Loucy (cell line): ENCODE results near the gene UGT2B28.
"Not testable (repeated sequence)": the region's sequence is repeated elsewhere in the genome, so short reads cannot be mapped to it uniquely, and the experiment has no call there.

ENCODE experiments used
- H2AFZ ChIP-seq: fragments of 200-600 bp; sonication (generic); 2 replicates; pipeline ENCODE4 v1.6.0; 2016; ENCODE audit warnings: antibody characterized with exemption, mild to moderate bottlenecking, low read length, moderate library complexity
- H3F3A ChIP-seq: fragments of 200-600 bp; 2 replicates; pipeline ENCODE4 v1.6.0; 2016; ENCODE audit warnings: antibody characterized with exemption, low read depth, mild to moderate bottlenecking
- H3K27me3 ChIP-seq: fragments of 200-600 bp; sonication (generic); 2 replicates; pipeline ENCODE4 v1.6.1; 2014; ENCODE audit warnings: low read length, mild to moderate bottlenecking; ENCODE audit not compliant: insufficient read depth, poor library complexity, severe bottlenecking
- H3K36me3 ChIP-seq: fragments of 200-600 bp; sonication (generic); 2 replicates; pipeline ENCODE4 v1.6.1; 2016; ENCODE audit warnings: low read length; ENCODE audit not compliant: insufficient read depth
- H3K4me1 ChIP-seq: fragments of 200-600 bp; sonication (generic); 2 replicates; pipeline ENCODE4 v1.5.1; 2014; ENCODE audit warnings: low read length, mild to moderate bottlenecking; ENCODE audit not compliant: insufficient read depth, poor library complexity, severe bottlenecking
- H3K4me2 ChIP-seq: fragments of 200-600 bp; sonication (generic); 2 replicates; pipeline ENCODE4 v1.6.0; 2014; ENCODE audit warnings: antibody characterized with exemption, low read length, low read depth, mild to moderate bottlenecking; ENCODE audit not compliant: poor library complexity, severe bottlenecking
- H3K4me3 ChIP-seq: fragments of 200-600 bp; sonication (generic); 2 replicates; pipeline ENCODE4 v1.5.1; 2014; ENCODE audit warnings: low read length, mild to moderate bottlenecking, mixed read lengths; ENCODE audit not compliant: poor library complexity, severe bottlenecking
- H3K79me2 ChIP-seq: fragments of 200-600 bp; sonication (generic); 2 replicates; pipeline ENCODE4 v1.6.1; 2014; ENCODE audit warnings: low read length; ENCODE audit not compliant: insufficient read depth
- H3K9ac ChIP-seq: fragments of 200-600 bp; sonication (generic); 2 replicates; pipeline ENCODE4 v1.6.0; 2014; ENCODE audit warnings: mild to moderate bottlenecking, low read depth, low read length, moderate library complexity; ENCODE audit not compliant: poor library complexity, severe bottlenecking
- H3K9me2 ChIP-seq: fragments of 200-600 bp; sonication (generic); replicated peaks from 2 replicates; pipeline ENCODE4 v1.6.1; 2016; ENCODE audit warnings: low read depth, low read length, mixed read lengths
- H3K9me3 ChIP-seq: fragments of 200-600 bp; sonication (generic); 2 replicates; pipeline ENCODE4 v1.6.1; 2014; ENCODE audit warnings: mild to moderate bottlenecking, antibody characterized with exemption, low read length, low read depth; ENCODE audit not compliant: insufficient read depth
- H4K20me1 ChIP-seq: fragments of 200-600 bp; sonication (generic); 2 replicates; pipeline ENCODE4 v1.6.0; 2014; ENCODE audit warnings: antibody characterized with exemption, low read length, mild to moderate bottlenecking; ENCODE audit not compliant: insufficient read depth, poor library complexity, severe bottlenecking

The UGT2B28 gene

DNA sequence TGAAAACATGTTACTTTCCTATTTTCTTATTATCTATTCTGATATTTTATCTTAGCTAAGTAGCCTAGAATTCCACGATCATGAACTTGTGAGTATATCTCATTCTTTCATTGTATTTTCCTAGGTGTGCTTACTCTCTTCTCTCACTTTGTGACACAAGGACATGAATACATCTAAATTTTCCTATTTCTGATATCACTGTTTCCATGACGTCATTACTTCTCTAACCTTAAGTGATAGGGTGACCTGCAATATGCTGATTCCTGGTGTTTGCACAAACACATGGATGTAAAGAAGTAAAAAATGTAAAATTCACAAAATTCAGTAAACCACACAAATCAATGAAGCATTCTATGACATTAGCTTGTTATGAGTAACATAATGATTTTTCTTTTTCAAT, 29.4 kb upstream of the UGT2B28 start:
- H3K4me2 ChIP-seq, H3K4me1 ChIP-seq, H4K20me1 ChIP-seq, H3K79me2 ChIP-seq, H3K9ac ChIP-seq, H3K27me3 ChIP-seq, H3F3A ChIP-seq, H3K36me3 ChIP-seq, H3K9me3 ChIP-seq, H2AFZ ChIP-seq, H3K9me2 ChIP-seq, H3K4me3 ChIP-seq: not testable (repeated sequence)

DNA sequence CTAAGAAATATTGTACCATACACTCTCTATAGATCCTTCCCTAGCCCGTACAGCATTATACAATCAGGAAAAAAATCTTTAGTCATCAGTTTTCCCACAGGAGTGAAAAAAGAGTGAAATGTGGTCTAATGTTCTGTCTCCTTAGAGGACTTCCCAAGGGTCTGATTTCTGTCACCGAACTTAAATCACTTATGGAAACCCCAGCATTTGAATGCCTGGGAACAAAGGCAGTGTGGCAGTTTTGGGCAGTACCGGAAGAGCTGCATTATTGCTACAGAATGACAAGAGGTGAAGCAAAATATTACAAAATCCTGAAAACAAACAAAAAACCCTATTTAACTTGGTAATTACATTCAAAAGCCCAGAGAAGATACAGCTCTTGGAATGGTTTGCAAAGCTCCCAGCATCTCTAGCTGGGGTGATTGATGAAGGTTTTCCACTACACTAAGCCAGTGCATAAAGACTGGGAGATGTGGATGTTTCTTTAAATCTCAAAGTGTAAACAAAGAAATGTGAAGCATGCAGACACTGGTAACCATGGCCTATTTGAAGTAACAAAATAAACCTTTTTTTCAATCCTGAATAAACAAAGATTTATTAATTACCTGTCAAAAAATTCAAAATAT, 27.0 kb upstream of the UGT2B28 start:
- H3K4me2 ChIP-seq, H3K4me3 ChIP-seq, H4K20me1 ChIP-seq, H3K27me3 ChIP-seq, H3K4me1 ChIP-seq, H3K9ac ChIP-seq, H3F3A ChIP-seq, H3K9me3 ChIP-seq, H3K9me2 ChIP-seq, H2AFZ ChIP-seq, H3K36me3 ChIP-seq, H3K79me2 ChIP-seq: not testable (repeated sequence)

DNA sequence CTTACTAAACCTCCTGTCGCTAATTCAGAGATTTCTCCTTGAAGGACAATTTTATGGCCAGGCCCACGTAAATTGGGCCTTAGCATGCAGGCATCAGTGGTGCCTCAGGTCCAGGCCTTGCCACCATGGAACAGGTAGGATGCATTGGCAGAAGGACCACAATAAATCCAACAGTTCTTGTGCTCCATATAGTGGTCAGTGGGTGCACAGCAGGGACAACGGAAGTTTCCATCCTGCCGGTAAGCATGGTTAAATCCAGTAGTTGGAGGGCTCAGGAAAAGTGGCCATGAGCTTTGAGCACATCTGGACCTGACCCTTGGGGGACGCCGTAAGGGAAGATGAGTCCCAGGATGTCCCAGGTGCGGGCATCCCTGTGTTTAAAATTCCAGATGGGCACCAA, 11.7 kb upstream of the UGT2B28 start:
- not testable (repeated sequence) for H4K20me1 ChIP-seq, H3K4me1 ChIP-seq, H3K36me3 ChIP-seq, H3K27me3 ChIP-seq, H2AFZ ChIP-seq, H3K4me2 ChIP-seq, H3K9ac ChIP-seq, H3K9me3 ChIP-seq, H3F3A ChIP-seq, H3K79me2 ChIP-seq, H3K4me3 ChIP-seq, H3K9me2 ChIP-seq

- H4K20me1 ChIP-seq, H3K9me2 ChIP-seq: not testable (repeated sequence)
These were observed 16.1 kb downstream of the UGT2B28 start for GRCh38 chr4:69296356-69296755.

DNA sequence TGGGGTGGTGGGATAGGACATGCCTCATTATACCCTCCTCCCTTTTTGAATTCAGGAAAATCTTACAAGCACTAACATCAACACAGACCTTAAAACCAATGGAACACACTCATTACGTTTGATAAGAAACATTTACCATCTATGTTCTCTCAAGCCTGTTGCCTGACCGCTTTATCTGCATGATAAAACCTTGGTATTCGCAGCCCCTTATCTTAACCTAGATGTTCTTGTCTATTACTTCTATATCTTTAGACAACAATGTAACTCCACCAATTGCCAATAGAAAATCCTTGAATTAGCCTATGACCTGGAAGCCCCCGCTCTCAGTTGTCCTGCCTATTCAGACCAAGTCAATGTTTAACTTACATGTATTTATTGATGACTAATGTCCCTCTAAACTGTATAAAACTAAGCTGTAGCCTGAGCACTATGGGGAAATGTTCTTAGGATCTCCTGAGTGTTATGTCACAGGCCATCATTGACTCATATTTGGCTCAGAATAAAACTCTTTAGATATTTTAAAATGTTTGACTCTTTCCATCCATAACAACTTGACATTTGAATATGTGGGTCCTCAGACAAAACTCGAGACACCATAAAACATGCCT, 28.3 kb downstream of the UGT2B28 start:
- H3K4me3 ChIP-seq, H3K4me1 ChIP-seq, H2AFZ ChIP-seq: not testable (repeated sequence)

More at GRCh38 chr4:69296356-69296755, 16.1 kb downstream of the UGT2B28 start:
- not testable (repeated sequence) for H3F3A ChIP-seq, H3K36me3 ChIP-seq, H2AFZ ChIP-seq, H3K79me2 ChIP-seq, H3K4me1 ChIP-seq, H3K4me2 ChIP-seq, H3K27me3 ChIP-seq, H3K9me3 ChIP-seq, H3K4me3 ChIP-seq, H3K9ac ChIP-seq

GRCh38 chr4:69309549-69310076, 29.3 kb downstream of the UGT2B28 start:
- H3K27me3 ChIP-seq, H3K4me3 ChIP-seq, H3K9me3 ChIP-seq, H3K9me2 ChIP-seq, H3K4me2 ChIP-seq, H3F3A ChIP-seq, H3K4me1 ChIP-seq, H2AFZ ChIP-seq, H4K20me1 ChIP-seq, H3K9ac ChIP-seq, H3K79me2 ChIP-seq, H3K36me3 ChIP-seq: not testable (repeated sequence)

More for the DNA sequence above, 28.3 kb downstream of the UGT2B28 start:
- H3K36me3 ChIP-seq, H3K9ac ChIP-seq, H3K27me3 ChIP-seq, H3F3A ChIP-seq, H3K79me2 ChIP-seq, H4K20me1 ChIP-seq, H3K9me3 ChIP-seq, H3K4me2 ChIP-seq, H3K9me2 ChIP-seq: not testable (repeated sequence)

DNA sequence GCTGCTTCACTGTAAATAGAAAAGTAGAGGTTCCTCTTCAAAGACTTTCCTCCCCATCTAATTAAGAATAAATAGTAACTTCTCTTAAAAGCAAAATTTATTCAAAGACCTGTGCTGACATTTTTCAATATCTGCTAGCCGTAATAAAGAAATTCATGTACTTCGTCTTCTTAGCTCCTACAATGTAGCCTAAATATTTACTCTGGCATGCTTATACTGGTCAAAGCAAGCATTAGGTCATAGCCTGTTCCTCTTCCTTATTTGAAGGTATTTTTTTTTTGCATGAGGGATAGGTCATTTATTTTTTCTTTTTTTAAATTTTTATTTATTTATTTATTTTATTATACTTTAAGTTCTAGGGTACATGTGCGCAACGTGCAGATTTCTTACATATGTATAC, 30.0 kb downstream of the UGT2B28 start:
- not testable (repeated sequence) for H3K4me3 ChIP-seq, H3K79me2 ChIP-seq, H3F3A ChIP-seq, H2AFZ ChIP-seq, H3K27me3 ChIP-seq, H3K9ac ChIP-seq, H4K20me1 ChIP-seq, H3K9me3 ChIP-seq, H3K4me2 ChIP-seq, H3K9me2 ChIP-seq, H3K36me3 ChIP-seq, H3K4me1 ChIP-seq
